Measurements from ENCODE around the gene ZNF521.

The ZNF521 gene

DNA sequence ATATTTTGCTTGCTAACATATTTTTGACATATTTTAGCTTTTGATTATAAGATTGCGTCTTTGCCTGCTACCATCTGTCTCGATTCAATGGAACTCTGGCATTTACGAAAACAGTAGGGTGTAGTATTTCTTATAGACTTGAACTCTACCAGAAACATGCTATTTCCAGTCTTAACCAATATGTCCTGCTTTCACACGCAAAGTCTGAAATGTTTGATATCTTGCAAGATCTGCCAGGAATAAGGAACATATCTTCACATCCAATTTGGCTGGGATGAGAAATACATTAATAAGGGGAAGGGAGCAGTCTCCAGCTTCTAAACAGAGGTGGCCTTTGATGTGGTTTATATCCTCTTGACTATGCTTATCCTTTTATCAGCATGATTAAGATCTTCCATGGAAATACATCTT lies 299.4 kb downstream of the ZNF521 start:
- no CpG with 5 or more reads among the region's 4 CpGs for WGBS (ENCODE audit: extremely low coverage, insufficient coverage, insufficient read length)
- H3K4me1 ChIP-seq (ENCODE audit: control insufficient read depth in 1 of 2, insufficient read depth in 2 of 2, low read length in 2 of 2): peaks cover 0 to 3% of the 10 kb centered on the region in 2 experiments

DNA sequence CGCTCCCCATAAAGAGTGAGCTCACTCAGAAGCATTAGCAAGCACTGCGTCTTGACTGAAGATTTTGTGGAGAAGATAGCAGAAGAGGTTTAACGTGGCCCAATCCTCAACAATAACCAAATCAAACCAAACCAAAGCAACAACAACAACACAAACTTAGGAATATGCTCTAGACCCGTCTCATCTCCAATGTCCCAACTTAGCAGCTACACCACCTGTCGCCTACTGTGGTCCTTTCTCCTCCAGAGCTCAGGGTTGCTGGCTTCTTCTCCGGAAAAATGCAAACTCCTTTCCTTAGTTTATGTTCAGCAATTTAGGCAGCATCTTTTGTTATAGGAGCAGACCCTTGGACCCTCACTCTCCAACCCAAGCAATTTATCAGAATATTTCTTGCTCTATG lies 301.4 kb downstream of the ZNF521 start:
- no CpG with 5 or more reads among the region's 6 CpGs for WGBS (ENCODE audit: extremely low coverage, insufficient coverage, insufficient read length)
- Histone ChIP-seq H2BK5ac (ENCODE audit: low read depth, low read length, poor library complexity) (no peak overlapping the region), H3K9ac (ENCODE audit: low read length) (no peak overlapping the region), H3K4me3 (ENCODE audit: low read depth, low read length) (no peak overlapping the region), H3K18ac (ENCODE audit: low read length) (no peak overlapping the region), H2AK5ac (ENCODE audit: low read length) (no peak overlapping the region), H3K23ac (ENCODE audit: low read length) (no peak overlapping the region), H3K27ac (ENCODE audit: low read depth, low read length) (no peak overlapping the region), H3K36me3 (ENCODE audit: control insufficient read depth in 1 of 2, insufficient read depth in 2 of 2, low read length in 2 of 2) (no peaks in the 10 kb centered on the region), H3K9me3 (ENCODE audit: insufficient read depth, low read depth, low read length) (no peaks in the 10 kb centered on the region), H2AFZ (ENCODE audit: insufficient read depth, low read length, poor library complexity) (no peak overlapping the region), H3K4me2 (ENCODE audit: low read length) (no peak overlapping the region), H3K79me2 (ENCODE audit: control insufficient read depth, insufficient read depth, low read length, poor library complexity) (no peaks in the 10 kb centered on the region), H4K91ac (ENCODE audit: low read depth, low read length) (no peak overlapping the region), H3K14ac (ENCODE audit: low read length) (no peak overlapping the region), H3K79me1 (ENCODE audit: low read length) (no peaks in the 10 kb centered on the region), H4K8ac (ENCODE audit: low read depth, low read length) (no peak overlapping the region), H3K27me3 (ENCODE audit: insufficient read depth, low read length) (no peaks in the 10 kb centered on the region), H3K4ac (ENCODE audit: low read depth, low read length) (no peak overlapping the region), H2BK12ac (ENCODE audit: low read length) (no peak overlapping the region), H2BK120ac (ENCODE audit: insufficient read depth, low read length, poor library complexity) (no peak overlapping the region), H4K12ac (ENCODE audit: low read depth, low read length) (no peak overlapping the region), H3K4me1 (ENCODE audit: control insufficient read depth in 1 of 2, insufficient read depth in 2 of 2, low read length in 2 of 2) (peaks cover 0 to 3% of the 10 kb centered on the region in 2 experiments)
- no peak for DNase-seq

More for the DNA sequence above, 299.4 kb downstream of the ZNF521 start:
- no peaks in the 10 kb centered on the region for H3K79me1 ChIP-seq (ENCODE audit: low read length)
- DNase-seq: peak in 1 of 2 donors; percentile 25
- H4K12ac ChIP-seq (ENCODE audit: low read depth, low read length): no peak overlapping the region
- no peak overlapping the region for H3K9ac ChIP-seq (ENCODE audit: low read length)
- H2AFZ ChIP-seq (ENCODE audit: insufficient read depth, low read length, poor library complexity): no peak overlapping the region
- no peaks in the 10 kb centered on the region for H3K36me3 ChIP-seq (ENCODE audit: control insufficient read depth in 1 of 2, insufficient read depth in 2 of 2, low read length in 2 of 2)
- no peak overlapping the region for H2BK5ac ChIP-seq (ENCODE audit: low read depth, low read length, poor library complexity)
- H3K4me2 ChIP-seq (ENCODE audit: low read length): no peak overlapping the region
- H2BK12ac ChIP-seq (ENCODE audit: low read length): no peak overlapping the region
- no peak overlapping the region for H3K23ac ChIP-seq (ENCODE audit: low read length)
- no peak overlapping the region for H3K4ac ChIP-seq (ENCODE audit: low read depth, low read length)
- H3K14ac ChIP-seq (ENCODE audit: low read length): no peak overlapping the region
- H3K18ac ChIP-seq (ENCODE audit: low read length): no peak overlapping the region
- H4K8ac ChIP-seq (ENCODE audit: low read depth, low read length): no peak overlapping the region
- H2AK5ac ChIP-seq (ENCODE audit: low read length): no peak overlapping the region
- no peak overlapping the region for H4K91ac ChIP-seq (ENCODE audit: low read depth, low read length)
- no peaks in the 10 kb centered on the region for H3K79me2 ChIP-seq (ENCODE audit: control insufficient read depth, insufficient read depth, low read length, poor library complexity)
- no peak overlapping the region for H3K4me3 ChIP-seq (ENCODE audit: low read depth, low read length)
- H3K27me3 ChIP-seq (ENCODE audit: insufficient read depth, low read length): no peaks in the 10 kb centered on the region
- H2BK120ac ChIP-seq (ENCODE audit: insufficient read depth, low read length, poor library complexity): no peak overlapping the region
- no peak overlapping the region for H3K27ac ChIP-seq (ENCODE audit: low read depth, low read length)
- H3K9me3 ChIP-seq (ENCODE audit: insufficient read depth, low read depth, low read length): no peaks in the 10 kb centered on the region

DNA sequence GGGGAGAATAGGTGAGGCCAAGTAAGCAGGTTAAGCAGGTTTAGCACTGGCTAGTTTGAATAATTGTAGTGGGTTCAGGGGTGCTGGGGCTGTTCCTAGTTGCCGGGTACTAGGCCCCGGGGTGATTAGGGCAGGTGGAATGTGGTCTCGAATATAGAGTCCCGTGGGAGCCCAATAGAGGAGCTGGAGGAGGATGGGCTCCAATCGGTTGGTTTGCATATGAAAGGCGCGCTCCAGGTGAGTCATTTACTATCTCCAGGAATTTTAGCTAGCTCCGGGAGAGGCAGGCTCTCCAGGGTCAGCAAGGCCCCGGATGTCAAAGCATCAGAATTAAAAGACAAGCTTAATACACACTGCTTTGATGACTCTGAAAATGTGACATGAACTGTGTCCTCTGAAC lies 304.0 kb downstream of the ZNF521 start:
- no peak overlapping the region for H3K4ac ChIP-seq (ENCODE audit: low read depth, low read length)
- no peak overlapping the region for H2BK12ac ChIP-seq (ENCODE audit: low read length)
- H3K9me3 ChIP-seq (ENCODE audit: insufficient read depth, low read depth, low read length): no peaks in the 10 kb centered on the region
- peak in 1 of 2 donors; percentile 7 for DNase-seq
- no peaks in the 10 kb centered on the region for H3K79me2 ChIP-seq (ENCODE audit: control insufficient read depth, insufficient read depth, low read length, poor library complexity)
- H2BK5ac ChIP-seq (ENCODE audit: low read depth, low read length, poor library complexity): no peak overlapping the region
- H3K4me3 ChIP-seq (ENCODE audit: low read depth, low read length): no peak overlapping the region
- H4K91ac ChIP-seq (ENCODE audit: low read depth, low read length): no peak overlapping the region
- no peak overlapping the region for H2AK5ac ChIP-seq (ENCODE audit: low read length)
- H4K8ac ChIP-seq (ENCODE audit: low read depth, low read length): no peak overlapping the region
- H3K9ac ChIP-seq (ENCODE audit: low read length): no peak overlapping the region
- H3K27ac ChIP-seq (ENCODE audit: low read depth, low read length): no peak overlapping the region
- H4K12ac ChIP-seq (ENCODE audit: low read depth, low read length): no peak overlapping the region
- H3K79me1 ChIP-seq (ENCODE audit: low read length): no peaks in the 10 kb centered on the region
- H3K27me3 ChIP-seq (ENCODE audit: insufficient read depth, low read length): no peaks in the 10 kb centered on the region
- no peak overlapping the region for H3K18ac ChIP-seq (ENCODE audit: low read length)
- H3K14ac ChIP-seq (ENCODE audit: low read length): no peak overlapping the region
- no CpG with 5 or more reads among the region's 9 CpGs for WGBS (ENCODE audit: extremely low coverage, insufficient coverage, insufficient read length)
- H3K4me1 ChIP-seq (ENCODE audit: control insufficient read depth in 1 of 2, insufficient read depth in 2 of 2, low read length in 2 of 2): peaks cover 0 to 3% of the 10 kb centered on the region in 2 experiments
- no peaks in the 10 kb centered on the region for H3K36me3 ChIP-seq (ENCODE audit: control insufficient read depth in 1 of 2, insufficient read depth in 2 of 2, low read length in 2 of 2)
- H3K4me2 ChIP-seq (ENCODE audit: low read length): no peak overlapping the region
- H2BK120ac ChIP-seq (ENCODE audit: insufficient read depth, low read length, poor library complexity): no peak overlapping the region
- H3K23ac ChIP-seq (ENCODE audit: low read length): no peak overlapping the region
- H2AFZ ChIP-seq (ENCODE audit: insufficient read depth, low read length, poor library complexity): no peak overlapping the region

DNA sequence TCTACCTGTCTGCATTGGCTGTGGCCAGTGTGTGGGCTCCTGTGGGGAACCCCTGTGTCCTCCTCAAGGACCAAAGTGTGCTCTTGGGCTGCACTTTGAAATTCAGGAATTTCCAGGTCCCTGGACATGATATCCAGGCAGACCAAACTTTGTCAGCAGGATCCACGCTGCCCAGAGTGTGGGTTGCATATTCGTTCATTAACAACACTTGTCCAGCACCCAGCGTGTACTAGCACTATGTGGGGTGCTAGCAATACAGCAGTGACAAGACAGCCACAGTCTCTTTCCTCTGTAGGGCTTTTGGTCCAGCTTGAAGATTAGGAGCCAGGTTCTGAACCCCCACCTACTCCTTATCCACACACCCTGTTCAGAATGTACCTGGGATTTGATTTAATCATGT lies 304.5 kb downstream of the ZNF521 start:
- Histone ChIP-seq H3K18ac (ENCODE audit: low read length) (no peak overlapping the region), H4K8ac (ENCODE audit: low read depth, low read length) (no peak overlapping the region), H3K23ac (ENCODE audit: low read length) (no peak overlapping the region), H4K91ac (ENCODE audit: low read depth, low read length) (no peak overlapping the region), H2AFZ (ENCODE audit: insufficient read depth, low read length, poor library complexity) (no peak overlapping the region), H3K4me1 (ENCODE audit: control insufficient read depth in 1 of 2, insufficient read depth in 2 of 2, low read length in 2 of 2) (peaks cover 0 to 3% of the 10 kb centered on the region in 2 experiments), H4K12ac (ENCODE audit: low read depth, low read length) (no peak overlapping the region), H3K79me1 (ENCODE audit: low read length) (no peaks in the 10 kb centered on the region), H2BK12ac (ENCODE audit: low read length) (no peak overlapping the region), H3K79me2 (ENCODE audit: control insufficient read depth, insufficient read depth, low read length, poor library complexity) (no peaks in the 10 kb centered on the region), H3K27me3 (ENCODE audit: insufficient read depth, low read length) (no peaks in the 10 kb centered on the region), H3K4me3 (ENCODE audit: low read depth, low read length) (no peak overlapping the region), H3K27ac (ENCODE audit: low read depth, low read length) (no peak overlapping the region), H3K9ac (ENCODE audit: low read length) (no peak overlapping the region), H3K4ac (ENCODE audit: low read depth, low read length) (no peak overlapping the region), H3K14ac (ENCODE audit: low read length) (no peak overlapping the region), H3K36me3 (ENCODE audit: control insufficient read depth in 1 of 2, insufficient read depth in 2 of 2, low read length in 2 of 2) (no peaks in the 10 kb centered on the region), H3K4me2 (ENCODE audit: low read length) (no peak overlapping the region), H2BK5ac (ENCODE audit: low read depth, low read length, poor library complexity) (no peak overlapping the region), H3K9me3 (ENCODE audit: insufficient read depth, low read depth, low read length) (no peaks in the 10 kb centered on the region), H2AK5ac (ENCODE audit: low read length) (no peak overlapping the region), H2BK120ac (ENCODE audit: insufficient read depth, low read length, poor library complexity) (no peak overlapping the region)
- no peak for DNase-seq
- WGBS (ENCODE audit: extremely low coverage, insufficient coverage, insufficient read length): no CpG with 5 or more reads among the region's 3 CpGs
